ENCODE measurements around the gene ZNF385B.
A peak's percentile ranks its signal among the peaks of the same experiment; 100 is the strongest.

ZNF385B gene

GRCh38 chr2:179899666-179900065 is 38.3 kb upstream of the ZNF385B start:
- Histone ChIP-seq H3K4me3 (replicated peaks; ENCODE audit: insufficient read depth, low read length) (no peak overlapping the region), H3K27me3 (ENCODE audit: insufficient read depth, poor library complexity, severe bottlenecking) (no peaks in the 10 kb centered on the region), H3K27ac (replicated peaks) (no peak overlapping the region)
- DNase-seq (ENCODE audit: low read depth in 1 of 2, low spot score in 1 of 2): no peak
- TF ChIP-seq SPI1 (IDR thresholded peaks at IDR 0.05; ENCODE audit: borderline replicate concordance, low read depth) (no peak), CTCF (IDR thresholded peaks at IDR 0.05; ENCODE audit: insufficient read depth, low read length) (no peak), POLR2AphosphoS5 (IDR thresholded peaks at IDR 0.05; ENCODE audit: low read depth) (no peak), GABPA (IDR thresholded peaks at IDR 0.05; ENCODE audit: low read depth) (no peak)
- TF ChIP-seq, protein P1, sequence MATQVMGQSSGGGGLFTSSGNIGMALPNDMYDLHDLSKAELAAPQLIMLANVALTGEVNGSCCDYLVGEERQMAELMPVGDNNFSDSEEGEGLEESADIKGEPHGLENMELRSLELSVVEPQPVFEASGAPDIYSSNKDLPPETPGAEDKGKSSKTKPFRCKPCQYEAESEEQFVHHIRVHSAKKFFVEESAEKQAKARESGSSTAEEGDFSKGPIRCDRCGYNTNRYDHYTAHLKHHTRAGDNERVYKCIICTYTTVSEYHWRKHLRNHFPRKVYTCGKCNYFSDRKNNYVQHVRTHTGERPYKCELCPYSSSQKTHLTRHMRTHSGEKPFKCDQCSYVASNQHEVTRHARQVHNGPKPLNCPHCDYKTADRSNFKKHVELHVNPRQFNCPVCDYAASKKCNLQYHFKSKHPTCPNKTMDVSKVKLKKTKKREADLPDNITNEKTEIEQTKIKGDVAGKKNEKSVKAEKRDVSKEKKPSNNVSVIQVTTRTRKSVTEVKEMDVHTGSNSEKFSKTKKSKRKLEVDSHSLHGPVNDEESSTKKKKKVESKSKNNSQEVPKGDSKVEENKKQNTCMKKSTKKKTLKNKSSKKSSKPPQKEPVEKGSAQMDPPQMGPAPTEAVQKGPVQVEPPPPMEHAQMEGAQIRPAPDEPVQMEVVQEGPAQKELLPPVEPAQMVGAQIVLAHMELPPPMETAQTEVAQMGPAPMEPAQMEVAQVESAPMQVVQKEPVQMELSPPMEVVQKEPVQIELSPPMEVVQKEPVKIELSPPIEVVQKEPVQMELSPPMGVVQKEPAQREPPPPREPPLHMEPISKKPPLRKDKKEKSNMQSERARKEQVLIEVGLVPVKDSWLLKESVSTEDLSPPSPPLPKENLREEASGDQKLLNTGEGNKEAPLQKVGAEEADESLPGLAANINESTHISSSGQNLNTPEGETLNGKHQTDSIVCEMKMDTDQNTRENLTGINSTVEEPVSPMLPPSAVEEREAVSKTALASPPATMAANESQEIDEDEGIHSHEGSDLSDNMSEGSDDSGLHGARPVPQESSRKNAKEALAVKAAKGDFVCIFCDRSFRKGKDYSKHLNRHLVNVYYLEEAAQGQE (IDR thresholded peaks at IDR 0.05; ENCODE audit: insufficient replicate concordance, low read depth): no peak

- TF ChIP-seq CTCF (IDR thresholded peaks at IDR 0.05; ENCODE audit: insufficient read depth, low read length) (no peak), SPI1 (IDR thresholded peaks at IDR 0.05; ENCODE audit: borderline replicate concordance, low read depth) (no peak), POLR2AphosphoS5 (IDR thresholded peaks at IDR 0.05; ENCODE audit: low read depth) (no peak), GABPA (IDR thresholded peaks at IDR 0.05; ENCODE audit: low read depth) (no peak)
- TF ChIP-seq, protein P1 (IDR thresholded peaks at IDR 0.05; ENCODE audit: insufficient replicate concordance, low read depth): no peak
- peak; percentile 4 to 52 for DNase-seq (ENCODE audit: low read depth in 1 of 2, low spot score in 1 of 2)
- H3K27ac ChIP-seq (replicated peaks): no peak overlapping the region
Measured at GRCh38 chr2:179898873-179899272, 37.5 kb upstream of the ZNF385B start.

DNA sequence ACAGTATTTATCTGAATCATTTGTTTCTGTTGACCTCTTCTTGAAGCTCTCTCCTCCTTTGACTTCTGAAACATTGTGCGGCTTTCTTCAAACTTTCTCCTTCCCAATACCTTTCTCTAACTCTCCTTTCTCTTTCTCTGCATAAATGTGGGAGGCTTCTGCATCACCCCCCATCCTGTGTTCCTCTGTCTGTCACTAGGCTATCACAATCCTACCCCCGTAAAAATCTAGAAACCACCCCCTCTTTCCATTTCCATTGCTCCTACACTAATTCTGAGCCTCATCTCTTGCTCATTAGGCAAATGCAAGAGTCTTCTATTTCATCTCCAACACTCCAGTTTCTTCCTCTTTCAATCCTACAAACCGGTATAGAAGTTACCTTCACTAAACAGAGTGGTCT is 32.2 kb upstream of the ZNF385B start:
- TF ChIP-seq, protein P1 (IDR thresholded peaks at IDR 0.05; ENCODE audit: insufficient replicate concordance, low read depth): no peak
- TF ChIP-seq GABPA (IDR thresholded peaks at IDR 0.05; ENCODE audit: low read depth) (no peak), CTCF (IDR thresholded peaks at IDR 0.05; ENCODE audit: insufficient read depth, low read length) (no peak), POLR2AphosphoS5 (IDR thresholded peaks at IDR 0.05; ENCODE audit: low read depth) (no peak), SPI1 (IDR thresholded peaks at IDR 0.05; ENCODE audit: borderline replicate concordance, low read depth) (no peak)
- Histone ChIP-seq H3K4me3 (replicated peaks; ENCODE audit: insufficient read depth, low read length) (no peak overlapping the region), H3K27me3 (ENCODE audit: insufficient read depth, poor library complexity, severe bottlenecking) (no peaks in the 10 kb centered on the region), H3K27ac (replicated peaks) (no peak overlapping the region)
- DNase-seq (ENCODE audit: low read depth in 1 of 2, low spot score in 1 of 2): no peak

More at GRCh38 chr2:179898873-179899272, 37.5 kb upstream of the ZNF385B start:
- Histone ChIP-seq H3K4me3 (replicated peaks; ENCODE audit: insufficient read depth, low read length) (no peak overlapping the region), H3K27me3 (ENCODE audit: insufficient read depth, poor library complexity, severe bottlenecking) (no peaks in the 10 kb centered on the region)
